Colonic mucosa (tissue), 4 donors: Measurements from ENCODE around the gene GPR4. TPM values are rescaled to one million over a fixed set of nuclear protein-coding genes. Genes with fewer than 3 reads are reported as not detected.

Source experiments
- DNase-seq: peaks from one replicate; pipeline ENCODE4 v3.0.0-alpha.2; 2020
- H3K27ac ChIP-seq: fragments of 200-600 bp; one replicate; pipeline ENCODE4 v1.8.0; 2021
- H3K27me3 ChIP-seq: fragments of 200-600 bp; one replicate; pipeline ENCODE4 v1.8.0; 2021
- H3K36me3 ChIP-seq: fragments of 200-600 bp; one replicate; pipeline ENCODE4 v1.8.0; 2021
- H3K4me1 ChIP-seq: fragments of 200-600 bp; one replicate; pipeline ENCODE4 v1.8.0; 2021; ENCODE audit warnings: mild to moderate bottlenecking
- H3K4me3 ChIP-seq: fragments of 200-600 bp; one replicate; pipeline ENCODE4 v1.8.0; 2021
- H3K9ac ChIP-seq, 2 donors: one replicate each; pipeline ENCODE4 v1.7.0; 2013; ENCODE audit warnings: control low read depth in 2 of 2, low read depth in 2 of 2, low read length in 2 of 2
- H3K9me3 ChIP-seq: fragments of 200-600 bp; one replicate; pipeline ENCODE4 v1.8.0; 2021
- intact Hi-C: fragments of 100-400 bp; cut with DNase I; formaldehyde crosslinking; loops from one replicate; pipeline ENCODE4 v1.14.1; 2022
- total RNA-seq, 2 donors: library from RNA; stranded (reverse); fragmentation: NEBNext Ultra II Directional in 1 of 2; extraction: Animal tissue kit (Norgen Biotek cat#: 25700) in 1 of 2; gene quantifications; one replicate each; pipeline ENCODE4 v1.2.1, GENCODE V29; 2021
- TF ChIP-seq, protein P1 (sequence below): fragments of 200-600 bp; IDR thresholded peaks from one replicate; pipeline ENCODE4 v1.8.0; 2022; ENCODE audit warnings: antibody characterized with exemption, mild to moderate bottlenecking
- donor health status: healthy.
- donor health status: DM: no; HTN: no; CAD: no.
- donor health status: DM: no; HTN: no; CAD: no.

GPR4 gene
- total RNA-seq, 2 donors from 2014 or later: 0.52 to 2.0 TPM

DNA sequence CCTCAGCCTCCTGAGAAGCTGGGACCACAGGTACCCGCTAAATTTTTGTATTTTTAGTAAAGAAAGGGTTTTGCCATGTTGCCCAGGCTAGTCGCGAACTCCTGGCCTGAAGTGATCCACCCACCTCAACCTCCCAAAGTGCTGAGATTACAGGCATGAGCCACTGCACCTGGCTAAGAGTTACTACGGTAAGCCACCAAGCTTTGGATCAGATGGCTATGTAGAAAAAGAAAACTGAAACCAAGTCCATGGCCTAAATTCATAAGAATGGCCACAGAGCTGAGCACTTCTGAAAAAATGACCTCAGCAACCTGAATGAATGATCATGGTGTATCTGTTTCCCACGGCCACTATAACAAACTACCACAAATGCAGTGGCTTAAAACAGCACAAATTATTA, 26.8 kb downstream of the GPR4 start:
- no peaks in the 10 kb centered on the region for H3K9me3 ChIP-seq

DNA sequence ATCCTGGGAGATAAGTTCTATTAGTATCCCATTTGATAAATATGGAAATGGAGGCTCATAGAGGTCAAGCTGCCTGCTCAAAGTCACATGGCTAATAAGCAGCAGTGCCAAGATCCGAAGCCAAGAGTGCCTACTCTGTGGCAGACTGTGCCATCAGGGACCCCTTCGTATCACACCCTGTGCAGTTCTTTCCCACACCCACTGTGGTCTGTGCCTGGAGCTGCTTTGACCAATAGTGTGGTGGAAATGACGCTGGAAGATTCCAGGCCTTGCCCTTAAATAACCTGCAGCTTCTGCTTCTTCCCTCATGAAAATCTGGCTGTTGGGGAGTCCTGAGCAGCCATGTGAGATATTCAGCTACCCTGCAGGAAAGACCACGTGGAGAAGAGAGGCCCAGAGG, 27.5 kb downstream of the GPR4 start:
- intact Hi-C loops: no loop called here

More for the DNA sequence above, 26.8 kb downstream of the GPR4 start:
- no peak for DNase-seq
- Histone ChIP-seq H3K27me3 (no peaks in the 10 kb centered on the region), H3K4me3 (no peak overlapping the region), H3K27ac (no peak overlapping the region), H3K36me3 (no peaks in the 10 kb centered on the region), H3K4me1 (peaks cover 8% of the 10 kb centered on the region), H3K9ac (no peak overlapping the region)
- TF ChIP-seq, protein P1, sequence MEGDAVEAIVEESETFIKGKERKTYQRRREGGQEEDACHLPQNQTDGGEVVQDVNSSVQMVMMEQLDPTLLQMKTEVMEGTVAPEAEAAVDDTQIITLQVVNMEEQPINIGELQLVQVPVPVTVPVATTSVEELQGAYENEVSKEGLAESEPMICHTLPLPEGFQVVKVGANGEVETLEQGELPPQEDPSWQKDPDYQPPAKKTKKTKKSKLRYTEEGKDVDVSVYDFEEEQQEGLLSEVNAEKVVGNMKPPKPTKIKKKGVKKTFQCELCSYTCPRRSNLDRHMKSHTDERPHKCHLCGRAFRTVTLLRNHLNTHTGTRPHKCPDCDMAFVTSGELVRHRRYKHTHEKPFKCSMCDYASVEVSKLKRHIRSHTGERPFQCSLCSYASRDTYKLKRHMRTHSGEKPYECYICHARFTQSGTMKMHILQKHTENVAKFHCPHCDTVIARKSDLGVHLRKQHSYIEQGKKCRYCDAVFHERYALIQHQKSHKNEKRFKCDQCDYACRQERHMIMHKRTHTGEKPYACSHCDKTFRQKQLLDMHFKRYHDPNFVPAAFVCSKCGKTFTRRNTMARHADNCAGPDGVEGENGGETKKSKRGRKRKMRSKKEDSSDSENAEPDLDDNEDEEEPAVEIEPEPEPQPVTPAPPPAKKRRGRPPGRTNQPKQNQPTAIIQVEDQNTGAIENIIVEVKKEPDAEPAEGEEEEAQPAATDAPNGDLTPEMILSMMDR: no peak
- intact Hi-C loops: no loop called here

DNA sequence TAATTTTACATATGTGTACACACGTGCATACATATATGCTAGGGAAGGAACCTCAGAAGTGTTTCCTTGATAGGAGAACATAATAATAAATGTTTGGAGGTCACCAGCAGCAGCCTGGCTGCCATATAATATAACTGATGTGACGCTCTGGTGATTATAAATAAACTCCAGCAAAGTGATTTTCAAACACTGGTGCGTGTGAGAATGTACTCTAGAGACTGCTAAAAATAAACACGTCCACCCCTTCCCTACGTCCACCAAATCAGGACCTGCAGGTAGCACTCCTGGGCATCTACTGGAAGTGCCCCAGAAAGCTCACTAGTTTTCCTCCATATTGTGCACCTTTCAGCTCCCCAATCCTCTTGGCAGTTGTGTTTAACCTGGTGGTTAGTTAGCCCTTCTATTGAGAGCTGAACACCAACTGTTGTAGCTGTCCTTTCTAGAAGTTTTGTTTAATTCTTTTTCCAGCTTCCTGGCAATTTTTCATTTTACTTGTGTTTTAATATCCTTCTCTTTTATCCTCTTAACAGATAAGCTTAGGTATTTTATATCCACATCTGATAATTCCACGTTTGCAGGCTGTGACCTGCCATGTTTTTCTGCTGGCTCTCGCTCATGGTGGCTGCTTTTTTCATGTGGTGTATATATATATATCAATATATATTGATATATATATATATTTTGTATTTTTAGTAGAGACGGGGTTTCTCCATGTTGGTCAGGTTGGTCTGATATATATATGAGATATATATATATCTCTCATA, 30.4 kb downstream of the GPR4 start:
- peaks cover 15% of the 10 kb centered on the region for H3K4me1 ChIP-seq
- H3K27me3 ChIP-seq: no peaks in the 10 kb centered on the region
- H3K4me3 ChIP-seq: no peak overlapping the region
- H3K27ac ChIP-seq: no peak overlapping the region
- TF ChIP-seq, protein P1: no peak
- H3K9ac ChIP-seq: no peak overlapping the region
- no peaks in the 10 kb centered on the region for H3K36me3 ChIP-seq
- DNase-seq: no peak
- intact Hi-C loops: no loop called here
- no peaks in the 10 kb centered on the region for H3K9me3 ChIP-seq

More for the DNA sequence above, 27.5 kb downstream of the GPR4 start:
- Histone ChIP-seq H3K36me3 (no peaks in the 10 kb centered on the region), H3K9me3 (no peaks in the 10 kb centered on the region), H3K4me3 (no peak overlapping the region), H3K9ac (peak overlapping the region in 1 of 2 donors; percentile 5), H3K4me1 (peaks cover 10% of the 10 kb centered on the region), H3K27me3 (no peaks in the 10 kb centered on the region), H3K27ac (no peak overlapping the region)
- TF ChIP-seq, protein P1: no peak
- DNase-seq: no peak

DNA sequence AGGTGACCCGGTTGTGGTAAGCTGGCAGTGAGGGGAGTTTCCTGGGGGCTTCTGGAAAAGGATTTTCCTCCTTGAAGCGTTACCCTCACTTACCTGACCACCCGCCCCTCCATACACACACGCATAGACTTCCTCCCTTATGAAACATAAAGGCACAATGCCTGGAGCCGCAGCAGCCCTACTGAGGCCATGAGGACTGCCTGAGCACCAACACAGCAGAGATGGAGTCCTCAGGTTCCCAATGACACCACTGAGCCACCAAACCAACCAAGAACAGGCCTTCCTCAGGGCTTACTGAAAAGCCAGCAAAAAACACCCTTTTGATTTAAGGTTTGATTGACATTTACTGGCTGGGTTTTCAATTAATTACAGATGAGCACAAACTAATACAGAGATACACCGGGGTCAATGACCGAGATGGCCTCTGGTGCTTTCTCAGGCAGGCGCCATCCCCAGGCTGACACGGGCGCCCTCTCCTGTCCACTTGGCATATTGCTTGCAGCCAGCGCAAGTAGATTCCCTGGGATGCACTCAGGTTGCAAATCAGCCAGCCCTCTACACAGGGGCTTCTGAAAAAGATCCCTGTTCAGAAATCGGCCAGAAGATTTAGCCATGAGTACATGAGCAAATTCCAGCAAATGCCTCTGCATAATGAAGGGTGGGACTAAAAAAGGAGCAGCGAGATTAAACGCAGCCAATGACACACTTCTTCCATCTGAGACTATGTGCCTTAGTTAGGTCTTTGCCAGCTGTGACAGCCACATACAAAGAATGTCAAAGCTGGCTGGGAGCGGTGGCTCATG, 32.2 kb downstream of the GPR4 start:
- no peaks in the 10 kb centered on the region for H3K27me3 ChIP-seq
- H3K4me3 ChIP-seq: no peak overlapping the region
- peak; percentile 80 for DNase-seq
- H3K9ac ChIP-seq: no peak overlapping the region
- H3K9me3 ChIP-seq: no peaks in the 10 kb centered on the region
- no peak overlapping the region for H3K27ac ChIP-seq
- intact Hi-C loops: loop anchor here (5.0 kb wide), 1 partner anchor 43 kb away; no protein-coding TSS in a partner anchor
- TF ChIP-seq, protein P1: peak; percentile 84
- H3K36me3 ChIP-seq: no peaks in the 10 kb centered on the region
- peaks cover 15% of the 10 kb centered on the region for H3K4me1 ChIP-seq

DNA sequence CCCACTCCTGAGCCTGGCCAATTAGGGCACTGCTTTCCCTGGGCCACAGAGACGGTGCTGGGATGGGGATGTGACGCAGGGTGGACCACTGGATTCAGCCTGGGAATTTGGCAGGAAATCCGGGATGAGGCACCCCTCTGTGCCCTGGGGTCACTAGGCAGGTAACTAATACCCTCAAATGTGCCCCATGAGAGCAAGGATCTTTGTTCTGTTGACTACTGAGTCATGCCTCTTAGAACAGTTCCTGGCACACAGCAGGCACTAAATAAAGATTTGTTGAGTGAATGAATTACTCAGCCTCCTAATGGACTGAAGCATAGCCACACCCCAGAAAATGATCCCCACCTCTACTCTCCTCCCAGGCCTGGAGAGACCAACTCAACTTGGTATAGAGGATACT, 33.3 kb downstream of the GPR4 start:
- no peak for DNase-seq
- Histone ChIP-seq H3K4me3 (no peak overlapping the region), H3K27ac (peak overlapping the region; percentile 15), H3K9ac (peak overlapping the region; percentile 28 to 50), H3K36me3 (no peaks in the 10 kb centered on the region), H3K27me3 (no peaks in the 10 kb centered on the region), H3K4me1 (peaks cover 15% of the 10 kb centered on the region), H3K9me3 (no peaks in the 10 kb centered on the region)
- intact Hi-C loops: loop anchor here (5.0 kb wide), 1 partner anchor 41 kb away; no protein-coding TSS in a partner anchor
- TF ChIP-seq, protein P1: no peak
